GM12878 (cell line): ENCODE measurements around the gene CCDC85B. TPM values are rescaled to one million over a fixed set of nuclear protein-coding genes. Genes with fewer than 3 reads are reported as not detected.

Experiments used
- ATAC-seq: fragments of 200-7000 bp; cut with Tn5 transposase; 3 replicates; pipeline ENCODE4 v1.9.1; 2020; ENCODE audit warnings: mild to moderate bottlenecking, moderate library complexity
- BruUV-seq: library from RNA; stranded (reverse); fragments of 400-500 nt; replicated peaks from 2 replicates; lab custom pipeline; 2021; lab: Mats Ljungman, UMichigan
- CTCF ChIA-PET: fragments of 300-600 bp; sonication (Branson Sonifier 250); formaldehyde crosslinking; extraction: SDS; loops from one replicate; lab custom pipeline; 2021; ENCODE audit warnings: inconsistent platforms; lab: Yijun Ruan, JAX
- POLR2A ChIA-PET: fragments of 350-600 bp; formaldehyde crosslinking; extraction: SDS; loops from one replicate; lab custom pipeline; 2021; ENCODE audit warnings: inconsistent platforms; lab: Charles Lee
- RAD21 ChIA-PET: fragments of 300-600 bp; sonication (Branson Sonifier 250); formaldehyde crosslinking; loops from one replicate; lab custom pipeline; 2023; ENCODE audit warnings: antibody characterized with exemption; ENCODE audit not compliant: unreplicated experiment; lab: Charles Lee
- SMC1A ChIA-PET: fragments of 300-600 bp; sonication (Branson Sonifier 250); formaldehyde crosslinking; loops from one replicate; lab custom pipeline; 2023; ENCODE audit not compliant: unreplicated experiment, uncharacterized antibody; lab: Charles Lee
- DNase-seq: peaks from one replicate; pipeline ENCODE4 v3.0.0-alpha.2; 2011; ENCODE audit warnings: low read depth, low spot score
- FAIRE-seq: peaks from 3 replicates; lab custom pipeline; 2011; peaks lifted over from hg19 to GRCh38; lab: Jason Lieb, UNC
- H2AFZ ChIP-seq: 2 replicates; pipeline ENCODE4 v1.6.0; 2011; ENCODE audit warnings: low read depth, low read length, control low read depth; ENCODE audit not compliant: control insufficient read depth
- H3K27ac ChIP-seq: 2 replicates; pipeline ENCODE4 v1.5.1; 2011; ENCODE audit warnings: control low read depth; ENCODE audit not compliant: control insufficient read depth, insufficient read depth
- H3K27me3 ChIP-seq, 2 experiments: replicated peaks in 1 of 2; 2 replicates each; pipeline versions ENCODE4 v1.6.0 to v1.6.1; 2011; ENCODE audit warnings: low read length in 1 of 2; ENCODE audit not compliant: control insufficient read depth in 2 of 2, insufficient read depth in 2 of 2
- H3K36me3 ChIP-seq, 2 experiments: 2 replicates each; pipeline ENCODE4 v1.5.1; 2011; ENCODE audit warnings: low read length in 1 of 2; ENCODE audit not compliant: control insufficient read depth in 2 of 2, insufficient read depth in 2 of 2
- H3K4me1 ChIP-seq: 2 replicates; pipeline ENCODE4 v1.6.1; 2011; ENCODE audit warnings: mild to moderate bottlenecking, low read length, moderate library complexity, mixed read lengths; ENCODE audit not compliant: control insufficient read depth, insufficient read depth
- H3K4me2 ChIP-seq: 2 replicates; pipeline ENCODE4 v1.6.0; 2011; ENCODE audit warnings: control low read depth; ENCODE audit not compliant: control insufficient read depth, insufficient read depth
- H3K4me3 ChIP-seq: fragments of 200-600 bp; sonication (generic); 2 replicates; pipeline ENCODE4 v1.5.1; 2016
- H3K79me2 ChIP-seq: 2 replicates; pipeline ENCODE4 v1.6.0; 2011; ENCODE audit warnings: low read length; ENCODE audit not compliant: control insufficient read depth, insufficient read depth
- H3K9ac ChIP-seq: 2 replicates; pipeline ENCODE4 v1.8.0; 2011; ENCODE audit warnings: low read length, control low read depth, mixed read lengths; ENCODE audit not compliant: control insufficient read depth, insufficient read depth
- H3K9me3 ChIP-seq: replicated peaks from 3 replicates; pipeline ENCODE4 v1.5.1; 2011; ENCODE audit warnings: mild to moderate bottlenecking, low read length; ENCODE audit not compliant: control insufficient read depth, insufficient read depth
- H4K20me1 ChIP-seq: 2 replicates; pipeline ENCODE4 v1.6.0; 2011; ENCODE audit not compliant: control insufficient read depth, insufficient read depth
- LARP7 ChIP-seq: fragments of 450-650 bp; IDR thresholded peaks from 2 replicates; pipeline ENCODE4 v1.6.1; 2017; ENCODE audit warnings: mild to moderate bottlenecking
- NFYA ChIP-seq: IDR thresholded peaks from 2 replicates; pipeline ENCODE4 v1.6.1; 2011; ENCODE audit warnings: low read depth, mild to moderate bottlenecking, low read length, improper control_type of control experiment, borderline replicate concordance
- NRF1 ChIP-seq: conservative IDR thresholded peaks from 2 replicates; pipeline ENCODE4 v1.6.1; 2011; ENCODE audit warnings: mild to moderate bottlenecking, low read depth, low read length, improper control_type of control experiment
- PAX5 ChIP-seq: IDR thresholded peaks from 2 replicates; pipeline ENCODE4 v1.6.1; 2011; ENCODE audit warnings: low read depth, low read length, borderline replicate concordance
- ZNF207 ChIP-seq: fragments of 450-650 bp; IDR thresholded peaks from 2 replicates; pipeline ENCODE4 v1.6.1; 2014; ENCODE audit warnings: antibody characterized with exemption, mild to moderate bottlenecking, borderline replicate concordance
- WGBS: methylation state at CpG from one replicate; pipeline ENCODE4 v1.1.6; 2016; ENCODE audit warnings: low lambda C conversion rate; ENCODE audit not compliant: insufficient replicate concordance, insufficient coverage; ENCODE audit errors: missing lambda C conversion rate; 5-methylcytosine and 5-hydroxymethylcytosine counted together
- in situ Hi-C: fragments of 300-500 bp; cut with MboI; formaldehyde crosslinking; loops from 9 replicates; pipeline ENCODE4 v1.14.3; 2018; ENCODE audit warnings: mixed read lengths
- intact Hi-C: fragments of 100-400 bp; cut with micrococcal nuclease; formaldehyde crosslinking; loops from one replicate; pipeline ENCODE4 v1.14.2; 2022; ENCODE audit not compliant: unreplicated experiment
- polyA plus RNA-seq, 11 experiments: library from polyadenylated mRNA; depleted of rRNA in 4 of 11; unstranded in 6 of 11; stranded (reverse) in 5 of 11; fragments of >200 nt; fragmentation: Nextera tagmentation in 4 of 11; fragmentation: Illumina TruSeq in 1 of 11; extraction: Ambion mirVana in 4 of 11; extraction: Trizol in 1 of 11; gene quantifications; 1 replicate in 1 of 11; 2 replicates in 10 of 11; pipeline versions ENCODE4 v1.2.1 to v1.2.3, GENCODE V29; 2011 to 2016; ENCODE audit warnings: inconsistent platforms in 2 of 11, missing spikeins in 2 of 11, low read depth in 1 of 11
- total RNA-seq, 4 experiments: library from RNA; depleted of rRNA in 3 of 4; stranded (reverse); fragments of >200 nt in 3 of 4; fragmentation: Illumina TruSeq in 1 of 4; extraction: Trizol in 1 of 4; gene quantifications; 2 replicates each; pipeline versions ENCODE4 v1.2.1 to v1.2.3, GENCODE V29; 2013 to 2021

CCDC85B gene
- total and polyA plus RNA-seq, 10 of the 15 experiments (the other 5 are each of a cell fraction or from before 2014, with no cell fraction given): 0.32 to 114 (median 49.5) TPM

DNA sequence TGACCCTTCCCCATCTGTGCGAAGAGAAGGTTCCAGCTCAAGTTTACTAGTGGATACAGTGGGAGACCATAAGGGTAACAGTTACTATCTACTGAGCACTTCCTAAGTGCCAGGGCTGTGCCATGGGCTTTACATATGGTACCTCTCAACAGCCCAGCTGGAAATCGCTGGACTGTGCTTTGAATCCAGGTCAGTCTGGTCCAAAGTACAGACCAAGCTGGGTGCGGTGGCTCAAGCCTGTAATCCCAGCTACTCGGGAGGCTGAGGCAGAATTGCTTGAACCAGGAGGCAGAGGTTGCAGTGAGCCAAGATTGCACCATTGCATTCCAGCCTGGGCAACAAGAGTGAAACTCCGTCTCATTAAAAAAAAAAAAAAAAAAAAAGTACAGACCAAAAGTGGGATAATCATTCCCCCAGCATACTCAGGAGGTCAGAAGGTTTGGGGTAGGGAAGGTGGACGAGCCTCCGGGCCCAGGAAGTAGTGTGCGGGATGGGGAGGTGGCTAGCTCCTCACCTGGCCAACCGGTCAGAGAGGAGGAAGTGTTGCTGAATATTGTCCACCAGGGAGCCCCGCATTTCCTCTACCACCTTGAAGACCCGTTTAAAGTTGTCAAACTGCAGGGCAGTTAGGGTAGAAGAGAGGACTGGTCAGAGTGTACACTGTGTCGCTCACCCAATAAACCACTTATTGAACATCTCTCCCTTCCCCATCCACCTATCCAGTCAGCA is 4.5 kb upstream of the CCDC85B start:
- peaks cover 26% of the 10 kb centered on the region for H3K4me1 ChIP-seq
- BruUV-seq: no TSS peak
- FAIRE-seq: no peak
- no peak overlapping the region for H3K4me2 ChIP-seq
- in situ Hi-C loops (no loop called here), intact Hi-C loops (no loop called here)
- TF ChIP-seq PAX5: no peak
- TF ChIP-seq NFYA: no peak
- no peak for TF ChIP-seq NRF1
- TF ChIP-seq LARP7: no peak
- no peak for TF ChIP-seq ZNF207
- DNase-seq: no peak
- WGBS: 82% methylated on average over 11 of the region's 12 CpGs
- SMC1A ChIA-PET: interaction anchor here (0.7 to 2.7 kb wide), 11 partner anchors 8 to 174 kb away, joined by 3 to 28 read pairs (median 7); partner anchors contain the start of genes KAT5 and MUS81
- ATAC-seq: no peak
- no peak overlapping the region for H3K27ac ChIP-seq
- peaks cover 12 to 25% of the 10 kb centered on the region in 2 experiments for H3K36me3 ChIP-seq
- H3K4me3 ChIP-seq: no peak overlapping the region
- RAD21 ChIA-PET: interaction anchor here (0.9 to 4.1 kb wide), 10 partner anchors 12 to 174 kb away, joined by 4 to 40 read pairs (median 8); partner anchors contain the start of genes KAT5 and MUS81
- CTCF ChIA-PET: interaction anchor here (0.7 to 11.0 kb wide), 33 partner anchors 10 to 160 kb away, joined by 3 to 167 read pairs (median 9); partner anchors contain the start of genes AP5B1, CFL1, EFEMP2 and FOSL1
- H3K27me3 ChIP-seq: no peaks in the 10 kb centered on the region
- peaks cover 26% of the 10 kb centered on the region for H3K79me2 ChIP-seq
- H4K20me1 ChIP-seq: no peaks in the 10 kb centered on the region
- POLR2A ChIA-PET: interaction anchor here (0.7 to 4.0 kb wide), 5 partner anchors 12 to 77 kb away, joined by 3 to 33 read pairs (median 5); partner anchors contain the start of genes CFL1 and MUS81
- no peak overlapping the region for H2AFZ ChIP-seq
- no peaks in the 10 kb centered on the region for H3K9me3 ChIP-seq
- no peak overlapping the region for H3K9ac ChIP-seq
